GM21717 (cell line): Measurements from ENCODE around the gene ING4.

Experiments used
- ATAC-seq: cut with Tn5 transposase; IDR thresholded peaks from one replicate; pipeline ENCODE4 v1.9.1; 2021; ENCODE audit warnings: mild to moderate bottlenecking, moderate library complexity; ENCODE audit not compliant: unreplicated experiment

ING4 gene

GRCh38 chr12:6688543-6688998, 25.7 kb upstream of the ING4 start:
- ATAC-seq: peak; percentile 30

GRCh38 chr12:6685814-6686213, 22.9 kb upstream of the ING4 start:
- no peak for ATAC-seq

- ATAC-seq: no peak
Measured at GRCh38 chr12:6684609-6685008, 21.7 kb upstream of the ING4 start.

DNA sequence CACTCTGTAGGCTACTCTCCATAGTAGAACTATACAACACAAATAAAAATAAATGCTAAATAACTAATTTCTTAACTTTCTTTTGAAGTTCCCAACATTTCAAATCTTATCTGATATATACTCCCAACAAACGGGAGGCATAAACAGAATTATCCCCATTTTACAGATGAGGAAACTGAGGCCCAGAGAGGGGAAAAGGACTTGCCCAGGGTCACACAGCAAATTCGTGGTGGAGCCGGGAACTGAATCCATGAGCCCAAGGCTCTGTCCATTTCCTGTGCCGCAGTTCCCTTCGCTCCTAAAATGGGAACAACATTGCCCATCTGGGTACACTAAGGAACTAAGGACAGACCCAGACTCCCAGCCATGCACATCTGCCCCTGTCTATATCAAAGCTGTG, 14.0 kb upstream of the ING4 start:
- ATAC-seq: no peak

DNA sequence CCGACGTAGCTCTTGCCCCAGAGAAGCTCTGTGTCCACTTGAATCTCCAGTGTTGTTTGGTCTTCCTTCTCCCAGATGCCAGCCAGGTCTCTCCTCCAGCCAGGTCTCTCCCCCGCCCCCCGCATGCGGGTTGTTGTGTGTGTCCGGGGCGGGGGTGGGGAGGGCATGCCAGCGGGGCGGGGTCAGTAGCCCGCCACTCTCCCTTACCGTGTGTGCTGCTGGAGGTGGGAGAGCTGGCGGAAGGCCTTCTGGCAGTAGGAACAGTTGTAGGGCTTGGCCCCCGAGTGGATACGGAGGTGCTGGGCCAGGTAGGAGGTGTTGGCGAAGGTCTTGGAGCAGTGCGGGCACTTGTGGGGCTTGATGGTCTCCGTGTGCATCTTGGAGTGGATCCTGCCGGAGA, 9.2 kb upstream of the ING4 start:
- no peak for ATAC-seq

DNA sequence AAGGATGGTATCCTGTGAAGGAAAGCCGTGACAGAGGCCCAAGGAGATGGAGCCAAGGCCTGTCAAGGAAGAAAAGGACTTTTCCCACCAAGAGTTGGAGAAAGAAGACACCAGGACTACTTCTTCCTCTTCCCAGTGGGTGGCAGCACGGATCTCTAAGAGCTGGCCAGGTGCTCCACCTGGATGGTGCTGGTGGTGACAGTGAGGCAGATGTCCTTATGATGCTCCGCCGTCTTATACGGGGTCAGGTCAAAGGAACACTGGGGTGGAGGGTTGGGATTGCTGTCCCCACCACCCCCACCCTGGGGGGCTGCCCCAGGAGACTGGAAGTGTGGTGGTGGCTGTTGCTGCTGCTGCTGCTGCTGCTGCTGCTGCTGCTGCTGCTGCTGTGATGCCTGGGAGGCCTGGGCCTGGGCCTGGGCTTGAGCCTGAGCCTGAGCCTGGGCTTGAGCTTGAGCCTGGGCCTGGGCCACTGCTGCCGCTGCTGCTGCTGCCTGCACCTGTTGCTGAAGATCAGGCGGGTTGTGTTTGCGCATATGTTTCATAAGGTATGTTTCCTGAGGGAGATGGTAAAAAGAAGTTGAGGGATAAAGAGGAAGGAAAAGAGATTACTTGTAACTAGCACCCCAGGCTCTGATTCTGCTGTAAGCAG, 4.8 kb upstream of the ING4 start:
- no peak for ATAC-seq

DNA sequence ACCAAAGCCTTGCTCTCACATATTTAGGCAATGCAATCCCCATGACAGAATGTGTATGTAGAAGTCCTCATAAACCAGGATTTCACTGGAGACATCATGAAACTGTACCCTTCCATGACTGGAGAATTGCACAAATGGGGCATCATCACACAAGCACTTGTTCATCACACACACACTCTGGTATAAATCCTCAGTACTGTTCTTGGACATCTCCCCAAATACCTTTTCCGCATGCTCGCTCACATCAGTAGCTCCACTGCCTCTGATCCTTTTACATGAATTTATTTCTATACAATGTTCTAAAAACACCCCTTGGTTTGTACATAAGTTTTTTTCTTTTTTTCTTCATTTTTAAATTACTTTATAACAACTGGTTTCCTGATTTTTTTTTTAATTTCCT, 3.3 kb upstream of the ING4 start:
- no peak for ATAC-seq

DNA sequence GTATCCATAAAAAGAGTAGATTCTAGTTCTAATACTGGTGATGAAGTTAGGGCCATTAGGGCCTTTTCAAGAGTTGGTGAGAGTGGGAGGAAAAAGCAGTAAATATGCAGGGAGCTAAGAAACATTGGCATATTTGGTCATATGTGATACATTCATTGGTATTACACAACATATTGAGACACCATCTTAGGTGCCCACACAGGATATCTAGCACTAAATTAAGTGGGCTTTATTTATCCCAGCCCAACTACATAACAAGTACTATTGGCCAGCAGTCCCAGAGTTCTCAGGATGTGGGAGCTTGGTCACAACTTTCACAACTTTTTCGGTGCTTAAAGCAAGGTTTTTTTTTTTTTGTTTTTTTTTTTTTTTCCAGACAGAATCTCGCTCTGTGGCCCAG, 2.0 kb upstream of the ING4 start:
- ATAC-seq: no peak

DNA sequence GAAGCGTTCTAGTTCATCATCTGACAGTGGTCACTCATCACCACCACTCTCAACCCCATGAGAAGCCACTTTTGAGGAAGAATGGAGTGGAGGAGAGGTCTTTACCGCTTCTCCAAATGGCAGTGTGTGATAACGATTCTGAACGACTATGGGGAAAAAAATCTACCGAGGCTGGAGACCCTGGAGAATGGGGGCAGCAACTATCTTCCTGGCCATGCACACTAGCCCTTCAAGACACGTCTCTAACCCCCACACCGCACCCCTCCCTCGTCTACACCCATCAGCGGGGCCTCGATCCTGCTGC, 365 bp downstream of the ING4 start:
- no peak for ATAC-seq

GRCh38 chr12:6653987-6654386, 8.9 kb downstream of the ING4 start:
- ATAC-seq: no peak

- no peak for ATAC-seq
Measured at GRCh38 chr12:6653342-6653741, 9.6 kb downstream of the ING4 start.

GRCh38 chr12:6652391-6652790, 10.5 kb downstream of the ING4 start:
- no peak for ATAC-seq

DNA sequence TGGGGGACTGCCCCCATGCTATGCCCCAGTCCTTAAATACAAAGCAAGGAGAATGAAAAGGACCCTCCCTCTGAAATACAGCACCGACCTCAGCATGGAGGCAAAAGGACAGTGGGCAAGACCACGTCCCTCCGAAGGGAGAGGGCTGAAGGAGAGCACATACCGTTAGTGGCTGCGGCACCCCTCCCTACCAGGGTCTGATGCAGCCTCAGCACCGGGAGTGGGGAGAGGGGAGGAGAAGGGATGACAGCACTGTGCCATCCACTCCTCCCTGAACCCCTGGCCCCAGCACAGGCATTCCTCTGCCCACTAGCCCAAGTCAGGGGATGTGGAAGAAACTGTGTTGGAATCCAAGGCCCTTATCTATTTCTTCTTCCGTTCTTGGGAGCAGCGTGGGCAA, 12.1 kb downstream of the ING4 start:
- no peak for ATAC-seq

GRCh38 chr12:6647083-6647604, 15.8 kb downstream of the ING4 start, which contains the start of gene ACRBP:
Gene ACRBP, minus strand, starts transcription at chr12:6647432. Its CDS starts 66 bp downstream, at chr12:6647366.
- ATAC-seq: no peak

DNA sequence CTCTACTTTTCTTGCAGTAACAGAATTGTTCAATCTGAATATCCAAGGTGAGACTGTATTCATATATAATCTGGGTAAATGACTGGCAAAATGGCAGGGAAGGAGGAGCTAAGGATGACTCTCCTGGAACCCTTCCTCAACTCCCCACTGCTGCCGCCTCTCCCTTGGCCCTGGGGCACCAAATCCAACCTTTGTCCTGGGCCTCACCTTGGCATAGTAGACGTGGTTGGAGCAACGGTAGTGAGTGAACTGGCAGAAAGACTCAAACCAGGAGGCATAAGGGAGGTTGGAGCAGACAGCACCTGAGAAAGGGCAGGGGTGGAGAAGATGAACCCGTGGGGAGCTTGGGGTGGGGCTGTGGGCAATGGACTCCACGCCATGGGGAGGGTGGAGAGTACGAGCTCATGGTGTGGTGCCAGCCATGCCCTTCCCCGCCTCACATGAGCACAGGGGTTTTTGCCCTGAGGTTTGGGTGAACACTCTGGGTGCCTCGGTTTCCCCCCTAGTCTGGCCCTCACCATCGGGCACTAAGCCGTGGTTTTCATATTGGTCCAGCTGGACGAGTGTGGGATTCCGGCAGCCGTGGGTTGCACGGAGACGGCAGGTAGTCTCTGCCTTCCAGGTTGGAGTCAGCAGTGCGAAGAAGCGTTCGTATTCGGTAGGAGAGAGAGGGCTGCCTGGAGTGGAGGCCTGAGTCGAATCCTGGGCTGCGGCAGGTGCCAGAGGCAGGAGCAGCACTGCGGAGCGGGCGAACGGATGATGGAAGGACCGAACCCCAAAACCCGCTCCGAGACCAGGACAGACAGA, 16.4 kb downstream of the ING4 start:
- no peak for ATAC-seq

- ATAC-seq: no peak
Measured at GRCh38 chr12:6644903-6645302, 18.0 kb downstream of the ING4 start.

- no peak for ATAC-seq
Measured at GRCh38 chr12:6644257-6644596, 18.7 kb downstream of the ING4 start.

GRCh38 chr12:6643569-6644256, 19.2 kb downstream of the ING4 start:
- no peak for ATAC-seq

DNA sequence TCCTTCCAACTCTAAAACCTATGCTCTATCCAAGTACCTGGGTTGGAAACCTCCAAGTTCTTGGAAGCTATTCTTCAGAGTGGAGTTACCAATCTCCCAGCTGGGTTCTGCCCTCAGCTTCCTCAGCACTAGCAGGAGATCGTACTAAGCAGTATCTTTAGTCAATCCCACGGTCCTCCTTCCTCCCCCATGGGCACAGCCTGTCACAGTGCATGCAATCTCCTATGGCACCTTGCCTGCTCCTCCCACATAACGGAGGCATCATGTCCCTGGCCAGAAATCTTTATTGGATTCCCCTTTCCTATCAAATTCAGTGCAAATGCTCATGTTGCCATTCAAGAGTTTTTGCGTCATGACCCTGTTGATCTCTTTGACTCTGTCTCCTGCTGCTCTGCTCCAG, 21.8 kb downstream of the ING4 start:
- ATAC-seq: no peak

GRCh38 chr12:6640497-6640896, 22.4 kb downstream of the ING4 start:
- no peak for ATAC-seq

GRCh38 chr12:6639151-6639801, 23.6 kb downstream of the ING4 start:
- ATAC-seq: no peak
